ENCODE data around the gene METTL26. TPM values are rescaled to one million over a fixed set of nuclear protein-coding genes. Genes with fewer than 3 reads are reported as not detected.

The METTL26 gene
- total RNA-seq: 31.8 TPM

DNA sequence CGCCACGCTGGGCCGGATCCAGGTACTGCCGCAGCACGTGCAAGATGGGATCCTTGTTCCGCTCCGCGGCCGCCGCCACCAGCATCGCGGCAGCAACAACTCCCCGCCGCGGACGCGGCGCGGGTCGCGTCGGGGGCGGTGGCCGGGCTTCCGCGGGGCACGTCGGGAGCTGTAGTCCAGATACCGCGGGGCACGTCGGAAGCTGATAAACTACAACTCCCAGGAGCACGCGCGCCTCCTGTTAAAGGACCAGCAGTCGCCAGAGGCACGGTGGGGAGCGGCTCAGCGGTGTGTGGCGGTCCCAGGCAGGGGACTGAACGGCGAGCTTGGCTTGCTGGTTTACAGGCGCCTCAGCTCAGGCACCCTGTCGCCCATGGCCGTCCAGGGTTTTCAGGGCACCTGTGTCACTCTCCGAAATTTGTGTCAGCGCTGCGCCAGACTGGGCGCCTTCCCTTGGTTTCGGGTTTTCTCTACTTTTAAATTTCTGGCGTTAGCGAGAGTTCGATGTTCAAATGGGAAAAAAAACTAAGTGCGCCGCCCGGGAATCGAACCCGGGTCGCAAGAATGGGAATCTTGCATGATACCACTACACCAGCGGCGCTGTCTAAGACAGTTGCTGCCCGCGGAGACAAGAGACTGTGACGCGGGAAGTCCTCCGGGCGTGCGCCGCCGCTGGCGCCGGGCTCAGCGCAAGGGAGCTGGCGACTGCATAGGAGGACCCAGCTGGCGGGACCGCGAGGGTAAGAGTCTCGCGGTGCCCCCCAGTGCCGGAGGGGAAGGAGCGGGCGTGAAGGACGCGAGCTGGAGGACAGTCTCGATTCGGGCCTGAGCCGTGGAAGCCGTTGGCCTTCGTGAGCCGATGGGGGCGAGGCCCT lies at the start of gene METTL26:
Gene METTL26 (minus strand): TSS at position 100 of the 875 bp plus-strand sequence. CDS start 15 bp downstream, at position 85.
- DNase-seq (ENCODE audit: low spot score in 2 of 2) (peak; percentile 99 to 100), FAIRE-seq (no peak)

DNA sequence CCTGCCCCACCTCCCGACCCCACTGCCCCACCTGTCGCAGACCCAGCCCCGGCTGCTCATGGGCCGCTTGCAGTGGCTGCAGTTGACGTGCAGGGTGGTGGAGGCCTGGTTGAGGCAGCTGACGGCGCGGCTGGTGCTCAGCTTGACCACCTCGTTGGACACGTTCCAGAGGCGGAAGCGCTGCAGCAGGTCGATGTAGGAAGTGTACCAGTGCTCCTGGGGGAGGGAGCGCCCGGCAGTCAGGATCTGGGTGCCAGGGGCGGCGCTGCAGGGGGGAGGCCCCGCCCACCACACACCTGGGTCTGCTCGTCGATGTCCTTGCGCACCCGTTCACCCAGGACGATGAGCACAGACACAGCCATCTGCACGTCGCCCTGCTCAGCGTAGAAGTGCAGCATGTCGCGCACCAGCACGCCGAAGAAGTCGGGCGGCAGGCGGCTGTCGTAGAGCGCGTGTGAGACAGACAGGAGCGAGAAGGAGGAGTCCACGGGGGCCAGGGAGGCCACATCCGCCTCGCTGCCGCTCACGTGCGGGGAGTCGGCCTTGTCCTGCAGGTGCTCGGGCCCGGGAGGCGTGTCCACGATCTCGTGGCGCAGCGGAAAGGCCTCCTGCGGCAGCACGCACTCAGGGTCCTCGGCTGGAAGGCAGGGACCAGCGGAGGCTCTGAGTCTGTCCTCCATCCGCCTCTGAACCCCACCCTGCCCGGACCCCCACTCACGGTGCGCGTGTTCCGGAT lies 49.0 kb upstream of the METTL26 start:
- FAIRE-seq (no peak), DNase-seq (ENCODE audit: low spot score in 2 of 2) (no peak)

GRCh38 chr16:684071-684794 lies 48.1 kb upstream of the METTL26 start, which contains the start of gene JMJD8:
JMJD8 (minus strand) TSS chr16:684334; CDS start chr16:684319, 15 bp downstream.
- FAIRE-seq: no peak
- DNase-seq (ENCODE audit: low spot score in 2 of 2): peak; percentile 99

DNA sequence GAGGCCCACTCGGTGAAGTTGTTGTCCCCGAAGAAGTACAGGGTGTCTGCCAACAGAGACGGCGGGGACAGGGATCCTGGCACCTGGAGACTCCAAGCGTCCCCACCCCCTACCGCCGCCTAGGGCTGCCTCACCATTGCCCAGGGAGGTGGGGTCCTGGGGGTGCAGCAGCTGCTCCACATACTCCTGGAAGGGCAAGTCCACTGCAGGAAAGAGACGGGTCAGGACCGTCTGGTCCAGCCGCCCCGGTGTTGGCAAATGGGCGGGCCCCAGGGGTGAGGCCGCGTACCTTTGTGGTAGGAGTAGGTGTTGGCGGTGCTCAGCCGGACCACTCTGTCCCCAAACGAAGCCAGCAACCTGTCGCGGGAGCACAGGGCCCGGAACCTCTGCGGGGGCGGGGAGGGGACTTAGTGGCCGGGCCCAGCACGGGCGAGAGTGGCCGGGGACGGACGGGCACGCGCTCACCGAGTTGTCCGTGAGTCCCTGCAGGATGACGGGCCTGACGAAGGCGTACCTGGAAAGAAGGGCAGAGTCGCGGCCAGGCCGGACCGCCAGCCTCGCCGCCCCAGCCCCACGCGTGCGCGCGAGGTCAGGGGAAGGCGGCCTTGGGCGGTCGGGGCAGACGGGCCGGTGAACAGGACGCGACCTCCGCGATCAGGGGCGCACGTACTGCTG lies 47.4 kb upstream of the METTL26 start:
- FAIRE-seq: no peak

GRCh38 chr16:682493-683395 lies 46.6 kb upstream of the METTL26 start:
- DNase-seq (ENCODE audit: low spot score in 2 of 2): no peak
- FAIRE-seq: no peak

More for the DNA sequence above, 47.4 kb upstream of the METTL26 start:
- no peak for DNase-seq (ENCODE audit: low spot score in 2 of 2)

DNA sequence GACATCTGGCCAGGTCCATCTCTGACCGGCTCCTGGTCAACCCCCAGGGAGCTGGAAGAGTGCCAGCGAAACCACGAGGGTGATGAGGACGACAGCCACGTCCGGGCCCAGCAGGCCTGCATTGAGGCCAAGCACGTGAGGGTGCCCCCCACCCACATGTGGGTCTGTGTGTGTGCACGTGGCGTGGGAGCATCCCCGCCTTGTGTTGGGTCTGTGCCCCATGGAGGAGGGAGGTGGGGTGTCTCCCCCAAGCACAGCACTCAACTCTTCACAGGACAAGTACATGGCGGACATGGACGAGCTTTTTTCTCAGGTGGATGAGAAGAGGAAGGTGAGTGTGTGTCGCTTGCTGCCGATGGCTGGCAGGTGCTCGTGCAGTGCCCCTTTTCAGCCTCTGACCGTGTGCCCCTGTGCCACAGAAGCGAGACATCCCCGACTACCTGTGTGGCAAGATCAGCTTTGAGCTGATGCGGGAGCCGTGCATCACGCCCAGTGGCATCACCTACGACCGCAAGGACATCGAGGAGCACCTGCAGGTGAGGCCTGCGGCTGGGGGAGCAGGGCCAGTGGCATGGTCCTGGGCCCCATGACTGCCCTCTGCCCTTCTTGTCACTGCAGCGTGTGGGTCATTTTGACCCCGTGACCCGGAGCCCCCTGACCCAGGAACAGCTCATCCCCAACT lies 45.8 kb upstream of the METTL26 start:
- FAIRE-seq: no peak
- DNase-seq (ENCODE audit: low spot score in 2 of 2): no peak

DNA sequence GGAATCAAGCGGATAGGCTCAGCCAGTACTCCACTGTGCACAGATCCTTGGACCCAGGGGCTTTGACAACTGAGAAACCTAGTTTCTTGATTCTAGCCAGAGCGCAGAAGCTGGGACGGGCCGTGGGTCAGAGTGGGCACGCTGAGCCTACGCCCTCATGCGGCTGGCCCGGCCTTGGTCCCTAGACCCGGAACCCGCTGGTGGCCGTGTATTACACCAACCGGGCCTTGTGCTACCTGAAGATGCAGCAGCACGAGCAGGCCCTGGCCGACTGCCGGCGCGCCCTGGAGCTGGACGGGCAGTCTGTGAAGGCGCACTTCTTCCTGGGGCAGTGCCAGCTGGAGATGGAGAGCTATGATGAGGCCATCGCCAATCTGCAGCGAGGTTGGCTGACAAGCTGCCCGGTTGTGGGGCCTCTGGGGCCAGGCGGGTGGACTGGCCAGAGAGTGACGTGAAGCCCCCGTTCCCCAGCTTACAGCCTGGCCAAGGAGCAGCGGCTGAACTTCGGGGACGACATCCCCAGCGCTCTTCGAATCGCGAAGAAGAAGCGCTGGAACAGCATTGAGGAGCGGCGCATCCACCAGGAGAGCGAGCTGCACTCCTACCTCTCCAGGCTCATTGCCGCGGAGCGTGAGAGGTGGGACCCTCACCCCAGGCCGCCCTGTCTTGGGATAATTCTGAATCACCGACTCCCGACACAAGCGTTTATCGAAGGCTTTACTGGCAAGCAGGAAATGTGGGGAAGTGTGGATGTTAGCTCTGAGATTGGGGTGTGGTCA lies 45.1 kb upstream of the METTL26 start:
- no peak for DNase-seq (ENCODE audit: low spot score in 2 of 2)

DNA sequence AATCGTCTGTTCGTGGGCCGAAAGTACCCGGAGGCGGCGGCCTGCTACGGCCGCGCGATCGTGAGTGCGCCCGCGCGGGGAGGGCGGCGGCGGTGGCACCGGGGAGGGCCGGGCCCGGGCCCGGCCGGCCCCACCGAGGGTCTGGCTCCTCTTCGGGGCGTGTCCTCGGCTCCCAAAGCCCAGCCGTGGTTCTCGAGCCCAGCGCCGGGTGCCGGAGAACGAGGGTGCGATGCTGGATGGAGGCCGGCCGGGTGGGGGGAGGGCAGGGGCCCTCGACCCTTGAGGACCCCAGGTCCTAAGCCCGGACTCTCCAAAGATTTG lies 44.5 kb upstream of the METTL26 start:
- FAIRE-seq: no peak
- DNase-seq (ENCODE audit: low spot score in 2 of 2): no peak

More for the DNA sequence above, 45.1 kb upstream of the METTL26 start:
- no peak for FAIRE-seq

DNA sequence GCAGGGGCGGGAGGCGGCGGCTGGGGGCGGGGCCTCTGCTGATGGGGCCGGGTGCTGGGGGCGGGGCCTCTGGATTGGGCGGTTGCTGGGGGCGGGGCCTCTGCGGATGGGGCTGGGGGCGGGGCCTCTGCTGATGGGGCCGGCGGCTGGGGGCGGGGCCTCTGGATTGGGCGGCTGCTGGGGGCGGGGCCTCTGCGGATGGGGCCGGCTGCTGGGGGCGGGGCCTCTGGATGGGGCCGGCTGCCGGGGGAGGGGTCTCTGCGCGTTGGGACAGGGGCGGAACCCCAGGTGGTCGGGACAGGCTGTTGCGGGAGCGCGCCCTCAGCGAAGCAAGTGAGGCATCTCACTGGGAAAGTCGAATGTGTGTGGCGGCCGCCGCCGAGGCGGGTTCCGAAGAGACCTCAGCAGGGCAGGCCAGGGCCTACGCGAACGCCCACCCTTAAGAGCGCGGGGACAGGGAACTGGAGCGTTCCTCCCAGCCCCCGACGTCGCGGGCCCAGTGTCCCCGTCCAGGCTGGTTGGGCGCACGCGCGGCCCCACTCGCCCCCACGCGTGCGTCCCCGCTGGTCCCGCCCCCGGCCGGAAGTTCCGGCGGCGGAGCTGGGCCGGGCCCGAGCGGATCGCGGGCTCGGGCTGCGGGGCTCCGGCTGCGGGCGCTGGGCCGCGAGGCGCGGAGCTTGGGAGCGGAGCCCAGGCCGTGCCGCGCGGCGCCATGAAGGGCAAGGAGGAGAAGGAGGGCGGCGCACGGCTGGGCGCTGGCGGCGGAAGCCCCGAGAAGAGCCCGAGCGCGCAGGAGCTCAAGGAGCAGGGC lies 43.9 kb upstream of the METTL26 start, which contains the start of gene STUB1:
Gene STUB1 (plus strand): TSS at position 597 of the 811 bp plus-strand sequence. CDS start 116 bp downstream, at position 713.
- DNase-seq (ENCODE audit: low spot score in 2 of 2): peak; percentile 88 to 93
- no peak for FAIRE-seq

DNA sequence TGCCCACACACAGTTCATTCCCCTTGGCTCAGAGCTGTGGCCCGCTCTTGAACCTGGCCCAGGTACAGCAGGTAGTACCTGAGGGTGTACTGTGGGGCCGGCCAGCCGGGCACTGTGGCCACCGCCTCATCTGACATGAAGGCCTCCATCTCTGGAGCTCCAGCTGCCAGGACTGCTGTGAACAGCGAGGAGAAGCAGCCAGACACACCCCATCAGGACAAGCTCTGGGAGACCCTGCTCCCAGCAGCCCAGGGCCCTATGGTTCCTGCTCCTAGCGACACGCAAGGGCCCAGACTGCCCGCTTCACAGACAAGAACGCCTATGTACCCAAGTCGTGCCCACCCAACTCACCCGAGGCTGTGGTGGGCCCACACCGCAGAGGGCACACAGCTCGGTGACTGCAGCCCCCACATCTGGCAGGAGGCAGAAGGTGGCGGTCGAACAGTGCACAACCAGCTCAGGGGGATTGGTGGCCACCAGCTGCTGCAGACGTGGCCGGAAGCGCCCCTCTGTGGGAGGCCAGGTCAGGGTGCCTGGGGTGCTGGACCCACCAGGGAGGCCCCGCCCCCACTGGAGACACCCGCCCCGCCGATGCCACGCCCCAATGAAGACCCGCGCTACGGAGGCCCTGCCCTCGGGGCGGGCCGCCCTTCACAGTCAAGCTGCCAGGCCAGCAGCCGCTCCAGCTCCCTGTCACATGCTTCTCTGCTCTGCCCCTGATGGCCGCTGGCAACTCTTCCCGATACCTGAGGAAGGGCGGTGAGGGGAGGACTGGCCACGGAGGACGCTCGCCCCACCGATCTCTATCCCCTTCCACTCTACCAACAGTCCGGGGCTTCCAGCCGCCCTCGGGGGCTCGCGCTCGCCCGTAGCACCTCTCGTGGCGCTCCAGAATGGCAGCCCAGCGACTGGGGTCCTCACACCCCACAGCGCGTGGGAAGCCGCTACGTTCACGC lies 43.0 kb upstream of the METTL26 start:
- FAIRE-seq (no peak), DNase-seq (ENCODE audit: low spot score in 2 of 2) (peak; percentile 52 to 62)

DNA sequence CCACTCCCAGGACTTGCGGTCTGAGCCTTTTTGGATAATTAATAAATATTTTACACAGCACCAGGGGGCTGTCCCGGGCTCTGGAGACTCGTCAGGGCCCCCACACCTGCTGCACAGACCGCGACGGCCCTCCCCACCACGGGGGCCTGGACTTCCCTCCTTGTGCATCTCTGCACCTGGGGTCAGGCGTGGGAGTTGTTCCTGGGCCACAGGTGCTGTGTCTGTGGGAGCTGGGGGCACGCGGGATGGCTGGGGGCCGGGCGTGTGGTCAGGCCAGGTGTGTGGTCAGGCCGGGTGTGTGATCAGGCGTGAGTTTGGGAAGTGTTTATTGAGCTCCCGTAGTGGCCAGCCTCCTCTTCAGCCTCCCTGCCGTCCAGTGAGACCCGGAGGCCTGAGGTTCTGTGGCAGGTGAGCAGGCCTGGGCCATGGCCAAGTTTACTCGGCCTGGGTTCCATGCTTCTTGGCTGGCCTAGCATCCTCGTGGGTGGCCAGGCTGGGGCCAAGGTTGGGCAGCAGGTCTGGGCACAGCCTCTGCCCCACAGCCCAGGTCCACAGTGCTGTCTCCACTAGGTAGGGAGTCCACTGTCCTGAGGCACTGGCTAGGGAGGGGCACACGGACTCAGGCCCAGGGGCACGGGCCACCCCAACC lies 42.2 kb upstream of the METTL26 start:
- no peak for DNase-seq (ENCODE audit: low spot score in 2 of 2)
- FAIRE-seq: no peak

DNA sequence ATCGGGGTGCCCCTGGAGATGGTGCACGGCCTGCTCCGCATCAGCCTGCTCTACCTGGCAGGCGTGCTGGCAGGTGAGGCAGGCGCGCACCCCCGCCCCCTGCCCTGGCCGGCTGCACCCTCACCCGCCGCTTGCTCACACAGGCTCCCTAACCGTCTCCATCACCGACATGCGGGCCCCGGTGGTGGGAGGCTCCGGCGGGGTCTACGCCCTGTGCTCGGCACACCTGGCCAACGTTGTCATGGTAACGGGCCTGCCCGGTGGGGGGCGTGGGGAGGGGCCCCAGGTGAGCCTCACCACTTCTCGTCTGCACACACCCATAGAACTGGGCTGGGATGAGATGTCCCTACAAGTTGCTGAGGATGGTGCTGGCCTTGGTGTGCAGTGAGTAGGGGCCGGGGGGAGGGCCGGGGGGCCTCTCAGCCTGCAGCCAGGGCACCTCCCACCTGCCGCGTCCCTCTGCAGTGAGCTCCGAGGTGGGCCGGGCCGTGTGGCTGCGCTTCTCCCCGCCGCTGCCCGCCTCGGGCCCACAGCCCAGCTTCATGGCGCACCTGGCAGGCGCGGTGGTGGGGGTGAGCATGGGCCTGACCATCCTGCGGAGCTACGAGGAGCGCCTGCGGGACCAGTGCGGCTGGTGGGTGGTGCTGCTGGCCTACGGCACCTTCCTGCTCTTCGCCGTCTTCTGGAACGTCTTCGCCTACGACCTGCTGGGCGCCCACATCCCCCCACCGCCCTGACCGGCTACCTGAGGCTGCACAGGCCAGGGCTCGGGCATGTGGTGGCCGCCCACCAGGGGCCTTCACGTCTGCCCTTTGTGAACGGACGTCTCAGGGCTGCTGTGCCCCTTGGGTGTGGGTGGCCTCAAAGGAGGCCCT lies 41.4 kb upstream of the METTL26 start:
- FAIRE-seq (no peak), DNase-seq (ENCODE audit: low spot score in 2 of 2) (no peak)

- no peak for FAIRE-seq
Measured at GRCh38 chr16:676913-677312, 40.8 kb upstream of the METTL26 start.

DNA sequence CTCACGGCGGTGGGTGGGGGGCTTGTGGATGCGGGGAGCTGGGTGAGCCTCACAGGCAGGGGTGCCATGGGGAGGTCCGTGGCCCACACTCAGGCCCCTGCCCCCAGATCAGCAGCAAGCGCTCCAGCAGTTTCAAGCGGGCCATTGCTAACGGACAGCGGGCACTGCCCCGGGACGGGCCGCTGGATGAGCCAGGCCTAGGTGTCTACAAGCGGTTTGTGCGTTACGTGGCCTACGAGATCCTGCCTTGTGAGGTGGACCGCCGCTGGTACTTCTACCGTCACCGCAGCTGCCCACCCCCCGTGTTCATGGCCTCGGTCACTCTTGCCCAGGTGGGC lies 40.4 kb upstream of the METTL26 start:
- DNase-seq (ENCODE audit: low spot score in 2 of 2) (no peak), FAIRE-seq (no peak)

More at GRCh38 chr16:676913-677312, 40.8 kb upstream of the METTL26 start:
- no peak for DNase-seq (ENCODE audit: low spot score in 2 of 2)

Data from frontal cortex (tissue), 4 donors.